LNCaP clone FGC (cell line): ENCODE data around the gene GDF15.

ENCODE experiments used
- DNase-seq: peaks from one replicate; pipeline ENCODE4 v3.0.0-alpha.2; 2011; ENCODE audit warnings: low read depth
- H3K4me3 ChIP-seq: 2 replicates; pipeline ENCODE4 v1.5.1; 2011; ENCODE audit warnings: mild to moderate bottlenecking, low read depth, low read length, control low read depth
- CTCF ChIP-seq: IDR thresholded peaks from 2 replicates; pipeline ENCODE4 v1.5.1; 2012; ENCODE audit warnings: mild to moderate bottlenecking; ENCODE audit not compliant: control insufficient read depth, insufficient read depth; ENCODE audit errors: extremely low read depth

GDF15 gene

GRCh38 chr19:18429717-18430416 is 43.9 kb downstream of the GDF15 start:
- no peak for DNase-seq
- no peak overlapping the region for H3K4me3 ChIP-seq
- TF ChIP-seq CTCF, result no peak

DNA sequence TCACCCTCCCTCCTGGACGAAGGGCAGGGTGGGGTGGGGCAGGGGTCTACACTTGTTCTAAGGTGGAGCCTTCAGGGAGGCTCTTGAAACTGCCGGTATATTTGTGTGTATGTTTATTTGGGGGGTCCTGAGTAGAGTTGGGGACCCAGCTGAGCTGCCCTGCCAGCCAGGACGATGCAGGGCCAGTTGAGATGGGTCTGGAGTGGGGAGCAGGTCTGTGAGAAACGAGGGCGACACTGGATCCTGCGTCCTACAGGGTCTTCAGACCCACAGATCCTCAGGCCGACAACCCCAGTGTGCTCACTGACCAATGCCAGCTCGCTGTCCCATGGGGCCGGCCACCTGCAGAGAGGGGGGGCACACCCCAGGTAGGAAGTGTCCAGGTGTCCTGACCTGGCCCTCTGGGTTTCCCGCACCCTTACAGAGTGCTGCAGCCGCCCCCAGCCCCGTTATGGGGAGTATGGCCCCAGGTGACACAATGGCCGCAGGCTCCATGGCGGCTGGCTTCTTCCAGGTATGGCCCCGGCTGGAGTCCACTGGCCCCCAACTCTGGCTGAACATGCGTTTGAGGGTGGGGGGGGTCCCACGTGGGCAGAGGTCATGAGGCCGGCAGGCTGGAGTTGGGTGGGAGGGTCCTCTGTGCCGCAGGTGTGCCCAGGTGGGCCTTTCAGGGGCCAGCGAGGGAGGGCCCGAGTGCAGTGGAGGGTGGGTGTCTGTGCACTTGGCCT is 44.6 kb downstream of the GDF15 start:
- no peak overlapping the region for H3K4me3 ChIP-seq
- DNase-seq, result no peak
- no peak for TF ChIP-seq CTCF

DNA sequence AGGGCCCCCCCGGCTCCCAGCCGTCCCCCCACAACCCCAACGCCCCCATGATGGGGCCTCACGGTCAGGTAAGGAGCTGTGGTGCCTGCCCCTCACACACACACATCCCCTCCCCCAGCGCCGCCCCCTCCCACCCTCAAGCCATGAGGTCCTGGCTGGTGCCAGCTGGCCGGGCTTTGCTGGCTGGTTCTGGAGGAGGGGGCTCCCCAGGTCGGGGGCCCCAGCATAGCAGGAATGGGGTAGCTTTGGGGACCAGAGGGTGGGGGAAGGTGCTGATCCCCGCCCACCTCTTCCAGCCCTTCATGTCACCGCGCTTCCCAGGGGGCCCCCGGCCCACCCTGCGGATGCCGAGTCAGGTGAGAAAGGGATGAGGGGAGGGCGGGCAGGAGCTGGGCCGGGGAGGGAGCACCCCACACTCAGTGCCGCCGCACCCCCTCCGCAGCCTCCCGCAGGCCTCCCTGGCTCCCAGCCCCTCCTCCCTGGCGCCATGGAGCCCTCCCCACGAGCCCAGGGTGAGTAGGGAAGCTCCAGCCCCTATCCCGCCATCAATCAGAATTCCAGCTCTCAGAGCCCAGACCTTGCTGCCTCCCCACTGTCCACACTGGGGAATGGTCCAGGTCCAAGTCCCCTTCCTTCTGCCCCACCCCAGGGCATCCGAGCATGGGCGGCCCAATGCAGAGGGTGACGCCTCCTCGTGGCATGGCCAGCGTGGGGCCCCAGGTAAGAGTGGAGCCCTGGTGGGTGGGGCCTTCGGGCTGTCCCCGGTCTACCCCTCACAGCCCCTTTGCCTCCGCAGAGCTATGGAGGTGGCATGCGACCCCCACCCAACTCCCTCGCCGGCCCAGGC is 45.6 kb downstream of the GDF15 start:
- TF ChIP-seq CTCF, result no peak
- no peak overlapping the region for H3K4me3 ChIP-seq
- DNase-seq, result no peak

DNA sequence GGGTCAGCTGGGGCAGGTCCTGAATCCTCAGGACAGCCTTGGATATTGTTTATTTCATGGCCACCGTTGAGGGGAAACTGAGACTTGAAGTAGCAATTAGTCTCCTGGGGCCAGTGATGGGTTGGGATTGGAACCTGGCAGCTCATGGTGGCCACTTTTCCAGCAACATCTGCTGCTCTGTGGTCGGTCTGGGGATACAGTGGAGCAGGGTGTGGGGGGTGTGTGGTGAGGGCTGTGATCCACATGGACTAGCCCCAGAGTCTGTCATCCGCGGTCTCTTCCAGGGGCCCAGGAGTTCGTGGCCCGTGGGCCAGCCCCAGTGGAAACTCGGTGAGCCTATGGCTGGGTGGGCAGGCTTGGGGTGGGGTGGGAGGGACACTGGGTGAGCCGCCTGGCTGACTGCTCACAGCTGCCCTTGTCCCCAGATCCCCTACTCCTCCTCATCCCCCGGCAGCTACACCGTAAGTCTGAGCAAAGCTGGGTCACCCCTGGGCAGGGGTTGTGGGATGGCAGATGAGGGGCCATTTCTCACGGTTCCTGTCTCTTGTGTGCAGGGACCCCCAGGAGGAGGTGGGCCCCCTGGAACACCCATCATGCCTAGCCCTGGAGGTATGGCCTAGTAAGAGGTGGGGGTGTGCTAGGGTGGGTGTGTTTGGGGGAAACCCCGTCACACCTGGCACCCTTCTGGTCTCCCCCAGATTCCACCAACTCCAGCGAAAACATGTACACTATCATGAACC is 46.5 kb downstream of the GDF15 start:
- DNase-seq, result no peak
- no peak overlapping the region for H3K4me3 ChIP-seq
- no peak for TF ChIP-seq CTCF

GRCh38 chr19:18433015-18433691 is 47.2 kb downstream of the GDF15 start:
- no peak for DNase-seq
- H3K4me3 ChIP-seq, result no peak overlapping the region
- TF ChIP-seq CTCF, result no peak

- H3K4me3 ChIP-seq, result no peak overlapping the region
- DNase-seq, result no peak
- TF ChIP-seq CTCF, result no peak
These were observed 47.9 kb downstream of the GDF15 start for GRCh38 chr19:18433735-18434398.
